Breast epithelium (tissue), 4 donors: Measurements from ENCODE around the gene RMND1. TPM values are rescaled to one million over a fixed set of nuclear protein-coding genes. Genes with fewer than 3 reads are reported as not detected.

Experiments used
- DNase-seq, 2 donors: peaks; one replicate each; pipeline ENCODE4 v3.0.0-alpha.2; 2019; ENCODE audit warnings: low spot score in 2 of 2
- H3K27ac ChIP-seq, 2 donors: fragments of 200-600 bp; sonication (generic) in 1 of 2; one replicate each; pipeline ENCODE4 v1.5.1; 2016 to 2019; ENCODE audit warnings: mild to moderate bottlenecking in 1 of 2
- H3K27me3 ChIP-seq, 2 donors: fragments of 200-600 bp; sonication (generic) in 1 of 2; one replicate each; pipeline versions ENCODE4 v1.5.1 to v1.6.0; 2017 to 2019; ENCODE audit warnings: control low read depth in 1 of 2, mild to moderate bottlenecking in 1 of 2
- H3K36me3 ChIP-seq: fragments of 200-600 bp; one replicate; pipeline ENCODE4 v1.5.1; 2019
- H3K4me1 ChIP-seq, 2 donors: fragments of 200-600 bp; sonication (generic); one replicate each; pipeline ENCODE4 v1.5.1; 2016 to 2019; ENCODE audit warnings: control low read depth in 1 of 2
- H3K4me3 ChIP-seq, 3 donors: fragments of 200-600 bp; sonication (generic); 1 replicate in 2 of 3; 2 replicates in 1 of 3; pipeline ENCODE4 v1.5.1; 2016 to 2019; ENCODE audit warnings: mild to moderate bottlenecking in 3 of 3, moderate library complexity in 2 of 3
- H3K9me3 ChIP-seq, 2 donors: fragments of 200-600 bp; sonication (generic) in 1 of 2; one replicate each; pipeline ENCODE4 v1.5.1; 2016 to 2019; ENCODE audit warnings: control low read depth in 1 of 2
- POLR2A ChIP-seq: fragments of 450-650 bp; IDR thresholded peaks from one replicate; pipeline ENCODE4 v1.6.1; 2016; ENCODE audit warnings: antibody characterized with exemption, mild to moderate bottlenecking, moderate library complexity
- POLR2AphosphoS5 ChIP-seq, 3 donors: sonication (generic); formaldehyde crosslinking; IDR thresholded peaks; one replicate each; pipeline ENCODE4 v1.6.1; 2017; ENCODE audit warnings: antibody characterized with exemption in 3 of 3
- intact Hi-C: fragments of 100-400 bp; cut with DNase I; formaldehyde crosslinking; loops from one replicate; pipeline ENCODE4 v1.15.1; 2023; ENCODE audit warnings: low total_unique reads
- total RNA-seq, 3 donors: library from RNA; depleted of rRNA; stranded (reverse); fragments of >200 nt; gene quantifications; one replicate each; pipeline ENCODE4 v1.1.0, GENCODE V29; 2016
- TF ChIP-seq, protein P1 (sequence below), 3 donors: fragments of 450-650 bp; IDR thresholded peaks; one replicate each; pipeline ENCODE4 v1.5.1; 2016 to 2017; ENCODE audit warnings: antibody characterized with exemption in 3 of 3, mild to moderate bottlenecking in 3 of 3, moderate library complexity in 3 of 3

Gene RMND1
- total RNA-seq, 3 donors from 2014 or later: 25.3 to 34.1 (median 32.1) TPM

- H3K27ac ChIP-seq: no peak overlapping the region
- H3K27me3 ChIP-seq: no peaks in the 10 kb centered on the region
- no peak for DNase-seq
- H3K9me3 ChIP-seq: no peaks in the 10 kb centered on the region
- no peak overlapping the region for H3K4me3 ChIP-seq
- intact Hi-C loops: no loop called here
- H3K4me1 ChIP-seq: no peaks in the 10 kb centered on the region
- TF ChIP-seq, protein P1, sequence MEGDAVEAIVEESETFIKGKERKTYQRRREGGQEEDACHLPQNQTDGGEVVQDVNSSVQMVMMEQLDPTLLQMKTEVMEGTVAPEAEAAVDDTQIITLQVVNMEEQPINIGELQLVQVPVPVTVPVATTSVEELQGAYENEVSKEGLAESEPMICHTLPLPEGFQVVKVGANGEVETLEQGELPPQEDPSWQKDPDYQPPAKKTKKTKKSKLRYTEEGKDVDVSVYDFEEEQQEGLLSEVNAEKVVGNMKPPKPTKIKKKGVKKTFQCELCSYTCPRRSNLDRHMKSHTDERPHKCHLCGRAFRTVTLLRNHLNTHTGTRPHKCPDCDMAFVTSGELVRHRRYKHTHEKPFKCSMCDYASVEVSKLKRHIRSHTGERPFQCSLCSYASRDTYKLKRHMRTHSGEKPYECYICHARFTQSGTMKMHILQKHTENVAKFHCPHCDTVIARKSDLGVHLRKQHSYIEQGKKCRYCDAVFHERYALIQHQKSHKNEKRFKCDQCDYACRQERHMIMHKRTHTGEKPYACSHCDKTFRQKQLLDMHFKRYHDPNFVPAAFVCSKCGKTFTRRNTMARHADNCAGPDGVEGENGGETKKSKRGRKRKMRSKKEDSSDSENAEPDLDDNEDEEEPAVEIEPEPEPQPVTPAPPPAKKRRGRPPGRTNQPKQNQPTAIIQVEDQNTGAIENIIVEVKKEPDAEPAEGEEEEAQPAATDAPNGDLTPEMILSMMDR (IDR thresholded peaks at IDR 0.05): no peak
- no peak for TF ChIP-seq POLR2A
- no peak for TF ChIP-seq POLR2AphosphoS5 (IDR thresholded peaks at IDR 0.05)
- no peaks in the 10 kb centered on the region for H3K36me3 ChIP-seq
Observed at GRCh38 chr6:151425561-151425960, 26.4 kb downstream of the RMND1 start.

DNA sequence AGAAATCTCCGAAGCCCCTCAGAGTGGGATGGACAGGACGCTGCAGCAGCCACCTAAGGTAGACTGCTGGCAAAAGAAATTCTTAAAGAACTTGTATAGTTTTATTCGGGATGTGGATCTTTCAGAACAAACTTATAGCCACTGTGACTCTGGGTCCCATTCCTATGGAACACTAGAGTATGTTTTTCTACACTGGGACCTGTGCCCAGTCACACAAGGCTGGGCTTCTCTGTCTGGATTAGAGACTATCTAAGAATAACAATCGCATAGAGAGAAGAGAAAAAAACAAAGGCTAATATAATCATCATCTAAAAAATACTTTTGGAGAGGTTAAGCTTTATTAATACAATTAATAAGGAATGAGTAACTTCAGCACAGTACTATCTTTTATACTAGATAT lies 28.9 kb downstream of the RMND1 start:
- Histone ChIP-seq H3K9me3 (no peaks in the 10 kb centered on the region), H3K4me3 (no peak overlapping the region), H3K27ac (no peak overlapping the region), H3K4me1 (no peaks in the 10 kb centered on the region), H3K36me3 (no peaks in the 10 kb centered on the region), H3K27me3 (no peaks in the 10 kb centered on the region)
- DNase-seq: no peak
- TF ChIP-seq POLR2AphosphoS5 (IDR thresholded peaks at IDR 0.05): no peak
- intact Hi-C loops: no loop called here

- TF ChIP-seq POLR2AphosphoS5 (IDR thresholded peaks at IDR 0.05) (no peak), POLR2A (no peak)
- TF ChIP-seq, protein P1 (IDR thresholded peaks at IDR 0.05): no peak
- Histone ChIP-seq H3K27ac (no peak overlapping the region), H3K36me3 (no peaks in the 10 kb centered on the region), H3K4me3 (no peak overlapping the region), H3K9me3 (no peaks in the 10 kb centered on the region), H3K4me1 (no peaks in the 10 kb centered on the region), H3K27me3 (no peaks in the 10 kb centered on the region)
- no peak for DNase-seq
- intact Hi-C loops: no loop called here
Observed at GRCh38 chr6:151417477-151417876, 34.4 kb downstream of the RMND1 start.

DNA sequence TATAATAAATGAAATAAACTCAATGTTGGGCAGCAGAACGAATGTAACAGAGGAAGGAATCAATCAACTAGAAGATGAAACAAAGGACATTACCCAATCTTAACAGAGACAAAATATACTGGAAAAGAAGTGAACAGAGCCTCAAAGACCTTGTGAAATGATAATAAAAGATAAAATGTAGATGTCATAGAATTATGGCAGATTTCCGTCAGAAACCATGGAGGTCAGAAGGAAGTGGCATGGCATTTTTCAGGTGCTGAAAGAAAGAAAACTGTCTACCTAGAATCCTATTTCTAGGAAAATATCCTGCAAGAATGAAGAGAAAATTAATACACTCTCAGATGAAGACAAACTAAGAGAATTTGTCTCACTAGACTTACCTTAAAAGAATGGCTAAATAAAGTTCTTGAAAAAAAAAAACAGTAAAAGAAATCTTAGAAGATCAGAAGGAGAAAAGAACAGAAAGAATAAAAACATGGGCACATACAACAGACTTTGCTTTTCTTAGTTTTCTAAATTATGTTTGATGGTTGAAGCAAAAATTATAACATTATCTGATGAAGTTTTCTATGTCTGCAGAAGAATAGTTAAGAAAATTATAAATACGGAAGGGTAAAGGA lies 37.2 kb downstream of the RMND1 start:
- Histone ChIP-seq H3K27me3 (no peaks in the 10 kb centered on the region), H3K27ac (no peak overlapping the region), H3K36me3 (no peaks in the 10 kb centered on the region), H3K9me3 (no peaks in the 10 kb centered on the region), H3K4me1 (no peaks in the 10 kb centered on the region), H3K4me3 (no peak overlapping the region)
- intact Hi-C loops: no loop called here
- no peak for DNase-seq
- TF ChIP-seq POLR2AphosphoS5 (IDR thresholded peaks at IDR 0.05): no peak
- TF ChIP-seq, protein P1 (IDR thresholded peaks at IDR 0.05): no peak
- no peak for TF ChIP-seq POLR2A

DNA sequence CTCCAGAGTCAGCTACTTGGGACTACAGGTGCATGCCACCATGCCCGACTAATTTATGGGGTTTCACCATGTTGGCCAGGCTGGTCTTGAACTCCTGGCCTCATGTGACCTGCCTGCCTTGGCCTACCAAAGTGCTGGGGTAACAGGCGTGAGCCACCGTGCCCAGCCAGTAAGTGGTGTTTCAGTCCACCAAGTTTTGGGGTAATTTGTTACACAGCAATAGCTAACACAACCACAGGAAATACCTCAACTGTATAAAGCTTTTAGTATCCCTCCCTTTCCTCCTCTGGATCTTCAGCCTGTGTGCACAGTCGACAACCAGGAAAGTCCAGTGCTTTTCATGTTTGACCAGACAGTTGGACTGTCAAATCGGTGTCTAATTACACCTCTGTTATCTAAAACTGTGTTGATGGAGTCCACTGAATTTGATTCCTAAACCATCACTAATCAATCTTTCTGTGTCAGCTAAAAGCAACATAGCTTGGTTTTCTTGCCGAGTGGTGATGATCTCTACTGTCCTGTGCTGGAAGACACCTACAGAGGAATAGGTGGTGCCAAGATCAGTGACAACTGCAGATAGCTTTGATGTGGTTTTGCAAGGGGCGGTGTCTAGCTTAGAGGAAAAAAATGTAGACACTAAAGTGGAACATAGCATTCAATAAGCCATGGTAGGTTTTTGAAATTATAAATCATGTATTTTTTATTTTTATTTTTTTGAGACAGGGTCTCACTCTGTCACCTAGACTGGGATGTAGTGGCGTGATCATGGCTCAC lies 38.4 kb downstream of the RMND1 start:
- intact Hi-C loops: no loop called here
- Histone ChIP-seq H3K36me3 (no peaks in the 10 kb centered on the region), H3K27me3 (no peaks in the 10 kb centered on the region), H3K4me3 (no peak overlapping the region), H3K4me1 (no peaks in the 10 kb centered on the region), H3K27ac (no peak overlapping the region), H3K9me3 (no peaks in the 10 kb centered on the region)
- TF ChIP-seq POLR2AphosphoS5 (IDR thresholded peaks at IDR 0.05) (no peak), POLR2A (no peak)
- TF ChIP-seq, protein P1 (IDR thresholded peaks at IDR 0.05): no peak
- DNase-seq: no peak
